CD4-positive, alpha-beta T cell treated with Interleukin-15 for 4 hours (primary cell): ENCODE measurements around the gene ODF2.

Experiments
- DNase-seq: peaks from one replicate; pipeline ENCODE4 v3.0.0-alpha.2; 2020; ENCODE audit warnings: low spot score

The ODF2 gene

GRCh38 chr9:128528445-128529160 is 72.8 kb downstream of the ODF2 start:
- no peak for DNase-seq

GRCh38 chr9:128529191-128529590 is 73.4 kb downstream of the ODF2 start:
- no peak for DNase-seq

- DNase-seq = no peak
These were observed 76.8 kb downstream of the ODF2 start for GRCh38 chr9:128532581-128532980.

- DNase-seq = no peak
These were observed 85.0 kb downstream of the ODF2 start for GRCh38 chr9:128540634-128541360.

- no peak for DNase-seq
These were observed 90.7 kb downstream of the ODF2 start for GRCh38 chr9:128546504-128546903.

- no peak for DNase-seq
These were observed 93.1 kb downstream of the ODF2 start for GRCh38 chr9:128548876-128549275.

- DNase-seq = no peak
These were observed 94.4 kb downstream of the ODF2 start for GRCh38 chr9:128550226-128550625.
